CD14-positive monocyte (primary cell): ENCODE measurements around the gene EZH1. TPM values are rescaled to one million over a fixed set of nuclear protein-coding genes. Genes with fewer than 3 reads are reported as not detected.

Experiments used
- DNase-seq, 3 donors: peaks; one replicate each; pipeline ENCODE4 v3.0.0-alpha.2; 2011 to 2022
- H2AFZ ChIP-seq: 2 replicates; pipeline ENCODE4 v1.6.0; 2012; ENCODE audit warnings: mild to moderate bottlenecking, low read depth, low read length, inconsistent platforms; ENCODE audit not compliant: insufficient read depth, poor library complexity, severe bottlenecking
- H3K27ac ChIP-seq, 2 donors: 1 replicate in 1 of 2; 2 replicates in 1 of 2; pipeline ENCODE4 v1.5.1; 2012 to 2013; ENCODE audit warnings: low read length in 2 of 2, control low read depth in 1 of 2, inconsistent platforms in 1 of 2, low read depth in 1 of 2, mild to moderate bottlenecking in 1 of 2
- H3K27me3 ChIP-seq, 2 donors: one replicate each; pipeline versions ENCODE4 v1.6.0 to v1.6.1; 2011 to 2013; ENCODE audit warnings: low read length in 2 of 2; ENCODE audit not compliant: control insufficient read depth in 2 of 2, insufficient read depth in 2 of 2
- H3K36me3 ChIP-seq, 2 donors: replicated peaks in 1 of 2; 1 replicate in 1 of 2; 2 replicates in 1 of 2; pipeline versions ENCODE4 v1.5.1 to v1.6.1; 2012 to 2013; ENCODE audit warnings: low read length in 2 of 2, control low read depth in 1 of 2, inconsistent platforms in 1 of 2, mild to moderate bottlenecking in 1 of 2; ENCODE audit not compliant: insufficient read depth in 2 of 2, control insufficient read depth in 1 of 2
- H3K4me1 ChIP-seq, 2 donors: 1 replicate in 1 of 2; 2 replicates in 1 of 2; pipeline versions ENCODE4 v1.5.1 to v1.6.1; 2012 to 2013; ENCODE audit warnings: low read length in 2 of 2, control low read depth in 1 of 2, inconsistent platforms in 1 of 2, mild to moderate bottlenecking in 1 of 2, moderate library complexity in 1 of 2; ENCODE audit not compliant: insufficient read depth in 2 of 2, control insufficient read depth in 1 of 2
- H3K4me2 ChIP-seq: replicated peaks from 2 replicates; pipeline ENCODE3; 2012; ENCODE audit warnings: low read length, moderate library complexity, mild to moderate bottlenecking; ENCODE audit not compliant: poor library complexity, severe bottlenecking; ENCODE audit errors: extremely low read depth
- H3K4me3 ChIP-seq, 3 experiments: fragments of 200-600 bp in 1 of 3; sonication (generic) in 1 of 3; replicated peaks in 1 of 3; 1 replicate in 2 of 3; 2 replicates in 1 of 3; pipeline ENCODE4 v1.5.1; 2011 to 2013; ENCODE audit warnings: low read length in 3 of 3, mild to moderate bottlenecking in 3 of 3, control low read depth in 2 of 3, low read depth in 2 of 3, inconsistent platforms in 1 of 3, moderate library complexity in 1 of 3
- H3K79me2 ChIP-seq: 2 replicates; pipeline ENCODE4 v1.6.0; 2012; ENCODE audit warnings: mild to moderate bottlenecking, control low read depth, inconsistent platforms, low read length, moderate library complexity; ENCODE audit not compliant: insufficient read depth
- H3K9ac ChIP-seq: 2 replicates; pipeline ENCODE4 v1.6.0; 2017; ENCODE audit warnings: low read length, mild to moderate bottlenecking; ENCODE audit not compliant: insufficient read depth, poor library complexity, severe bottlenecking
- H3K9me3 ChIP-seq, 2 donors: replicated peaks in 1 of 2; 1 replicate in 1 of 2; 2 replicates in 1 of 2; pipeline versions ENCODE4 v1.5.1 to v1.6.1; 2012 to 2013; ENCODE audit warnings: low read length in 2 of 2, control low read depth in 1 of 2; ENCODE audit not compliant: control insufficient read depth in 1 of 2, insufficient read depth in 1 of 2
- H4K20me1 ChIP-seq: 2 replicates; pipeline ENCODE4 v1.6.0; 2012; ENCODE audit warnings: mild to moderate bottlenecking, low read length, control low read depth, moderate library complexity; ENCODE audit not compliant: insufficient read depth
- H3K27ac Mint-ChIP-seq, 7 donors: one replicate each; pipeline ENCODE4 v1.8.0; 2020; ENCODE audit warnings: mild to moderate bottlenecking in 7 of 7, mixed read lengths in 7 of 7, moderate library complexity in 6 of 7, inconsistent platforms in 2 of 7
- H3K27me3 Mint-ChIP-seq, 3 donors: one replicate each; pipeline ENCODE4 v1.8.0; 2021 to 2022; ENCODE audit warnings: low read depth in 3 of 3, mild to moderate bottlenecking in 3 of 3, mixed read lengths in 3 of 3, moderate library complexity in 3 of 3, inconsistent platforms in 1 of 3
- H3K36me3 Mint-ChIP-seq, 2 donors: one replicate each; pipeline ENCODE4 v1.8.0; 2020; ENCODE audit warnings: mixed read lengths in 2 of 2, inconsistent platforms in 1 of 2, mild to moderate bottlenecking in 1 of 2
- H3K4me1 Mint-ChIP-seq: one replicate; pipeline ENCODE4 v1.8.0; 2020; ENCODE audit warnings: mild to moderate bottlenecking, mixed read lengths
- H3K4me3 Mint-ChIP-seq, 2 donors: one replicate each; pipeline ENCODE4 v1.8.0; 2020; ENCODE audit warnings: mild to moderate bottlenecking in 2 of 2, mixed read lengths in 2 of 2, moderate library complexity in 1 of 2
- H3K9me3 Mint-ChIP-seq, 7 donors: one replicate each; pipeline ENCODE4 v1.8.0; 2020 to 2022; ENCODE audit warnings: mixed read lengths in 7 of 7, mild to moderate bottlenecking in 6 of 7, moderate library complexity in 6 of 7, inconsistent platforms in 2 of 7
- WGBS: methylation state at CpG from one replicate; pipeline ENCODE4 v1.1.5; 2013; ENCODE audit warnings: missing lambda C conversion rate; ENCODE audit not compliant: insufficient coverage; 5-methylcytosine and 5-hydroxymethylcytosine counted together
- intact Hi-C, 2 donors: fragments of 100-400 bp; cut with micrococcal nuclease; formaldehyde crosslinking; loops; one replicate each; pipeline versions ENCODE4 v1.15.0 to v1.15.1; 2023
- polyA plus RNA-seq, 3 donors: library from polyadenylated mRNA; depleted of rRNA in 1 of 3; unstranded in 2 of 3; stranded (reverse) in 1 of 3; fragments of 300-500 nt in 2 of 3; fragments of >200 nt in 1 of 3; fragmentation: Illumina TruSeq in 2 of 3; gene quantifications; 1 replicate in 2 of 3; 2 replicates in 1 of 3; pipeline ENCODE4 v1.2.3, GENCODE V29; 2012 to 2021
- TF ChIP-seq, protein P1 (sequence below): fragments of 200-600 bp; IDR thresholded peaks from one replicate; pipeline ENCODE4 v1.8.0; 2022; ENCODE audit warnings: antibody characterized with exemption, mild to moderate bottlenecking

The EZH1 gene
- polyA plus RNA-seq, 3 donors, result 12.3 to 169 (median 17.8) TPM

DNA sequence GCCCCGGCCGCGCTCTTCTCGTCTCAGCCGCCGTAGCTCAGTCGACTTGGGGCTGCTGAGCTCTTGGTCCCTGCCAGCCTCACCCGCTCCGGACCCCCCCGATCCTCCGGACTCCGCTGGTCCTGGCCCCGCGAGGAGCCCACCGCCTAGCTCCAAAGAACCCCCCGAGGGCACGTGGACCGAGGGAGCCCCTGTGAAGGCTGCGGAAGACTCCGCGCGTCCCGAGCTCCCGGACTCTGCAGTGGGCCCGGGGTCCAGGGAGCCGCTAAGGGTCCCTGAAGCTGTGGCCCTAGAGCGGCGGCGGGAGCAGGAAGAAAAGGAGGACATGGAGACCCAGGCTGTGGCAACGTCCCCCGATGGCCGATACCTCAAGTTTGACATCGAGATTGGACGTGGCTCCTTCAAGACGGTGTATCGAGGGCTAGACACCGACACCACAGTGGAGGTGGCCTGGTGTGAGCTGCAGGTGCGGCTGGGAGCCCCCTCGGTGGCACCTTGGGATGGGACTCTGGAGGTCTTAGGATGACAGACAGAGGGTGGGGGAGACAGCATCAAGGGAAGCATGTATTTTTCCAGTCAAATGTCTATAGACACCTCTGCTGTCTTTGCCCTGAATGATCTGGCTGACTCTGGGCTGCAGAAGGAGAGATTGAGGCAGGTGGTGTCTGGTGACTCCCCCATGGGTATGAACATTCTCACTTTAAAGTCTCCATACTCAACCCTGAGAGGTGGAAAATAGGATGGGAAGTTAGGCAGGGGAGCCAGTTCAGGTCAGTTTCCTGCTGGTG lies 36.2 kb upstream of the EZH1 start:
- peaks cover 25% of the 10 kb centered on the region for H3K4me1 Mint-ChIP-seq
- peaks cover 4 to 22% (median 10%) of the 10 kb centered on the region in 7 donors for H3K9me3 Mint-ChIP-seq
- Histone ChIP-seq H4K20me1 (no peaks in the 10 kb centered on the region), H3K9ac (no peak overlapping the region), H3K4me1 (peaks cover 7 to 20% of the 10 kb centered on the region in 2 donors), H3K4me2 (no peak overlapping the region), H3K4me3 (no peak overlapping the region), H3K79me2 (no peaks in the 10 kb centered on the region), H3K9me3 (peaks cover 0 to 37% of the 10 kb centered on the region in 2 donors), H3K27me3 (peaks cover 51 to 65% of the 10 kb centered on the region in 2 donors), H3K27ac (no peak overlapping the region), H2AFZ (no peak overlapping the region), H3K36me3 (peaks cover 33 to 35% of the 10 kb centered on the region in 2 donors)
- WGBS, result 9% methylated on average over 39 of the region's 39 CpGs
- peaks cover 65 to 70% (median 65%) of the 10 kb centered on the region in 3 donors for H3K27me3 Mint-ChIP-seq
- peaks cover 42 to 43% of the 10 kb centered on the region in 2 donors for H3K36me3 Mint-ChIP-seq
- H3K4me3 Mint-ChIP-seq, result peak overlapping the region in 1 of 2 donors; percentile 78
- TF ChIP-seq, protein P1, sequence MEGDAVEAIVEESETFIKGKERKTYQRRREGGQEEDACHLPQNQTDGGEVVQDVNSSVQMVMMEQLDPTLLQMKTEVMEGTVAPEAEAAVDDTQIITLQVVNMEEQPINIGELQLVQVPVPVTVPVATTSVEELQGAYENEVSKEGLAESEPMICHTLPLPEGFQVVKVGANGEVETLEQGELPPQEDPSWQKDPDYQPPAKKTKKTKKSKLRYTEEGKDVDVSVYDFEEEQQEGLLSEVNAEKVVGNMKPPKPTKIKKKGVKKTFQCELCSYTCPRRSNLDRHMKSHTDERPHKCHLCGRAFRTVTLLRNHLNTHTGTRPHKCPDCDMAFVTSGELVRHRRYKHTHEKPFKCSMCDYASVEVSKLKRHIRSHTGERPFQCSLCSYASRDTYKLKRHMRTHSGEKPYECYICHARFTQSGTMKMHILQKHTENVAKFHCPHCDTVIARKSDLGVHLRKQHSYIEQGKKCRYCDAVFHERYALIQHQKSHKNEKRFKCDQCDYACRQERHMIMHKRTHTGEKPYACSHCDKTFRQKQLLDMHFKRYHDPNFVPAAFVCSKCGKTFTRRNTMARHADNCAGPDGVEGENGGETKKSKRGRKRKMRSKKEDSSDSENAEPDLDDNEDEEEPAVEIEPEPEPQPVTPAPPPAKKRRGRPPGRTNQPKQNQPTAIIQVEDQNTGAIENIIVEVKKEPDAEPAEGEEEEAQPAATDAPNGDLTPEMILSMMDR, result no peak
- no peak overlapping the region for H3K27ac Mint-ChIP-seq
- no peak for DNase-seq
- intact Hi-C loops, result no loop called here

DNA sequence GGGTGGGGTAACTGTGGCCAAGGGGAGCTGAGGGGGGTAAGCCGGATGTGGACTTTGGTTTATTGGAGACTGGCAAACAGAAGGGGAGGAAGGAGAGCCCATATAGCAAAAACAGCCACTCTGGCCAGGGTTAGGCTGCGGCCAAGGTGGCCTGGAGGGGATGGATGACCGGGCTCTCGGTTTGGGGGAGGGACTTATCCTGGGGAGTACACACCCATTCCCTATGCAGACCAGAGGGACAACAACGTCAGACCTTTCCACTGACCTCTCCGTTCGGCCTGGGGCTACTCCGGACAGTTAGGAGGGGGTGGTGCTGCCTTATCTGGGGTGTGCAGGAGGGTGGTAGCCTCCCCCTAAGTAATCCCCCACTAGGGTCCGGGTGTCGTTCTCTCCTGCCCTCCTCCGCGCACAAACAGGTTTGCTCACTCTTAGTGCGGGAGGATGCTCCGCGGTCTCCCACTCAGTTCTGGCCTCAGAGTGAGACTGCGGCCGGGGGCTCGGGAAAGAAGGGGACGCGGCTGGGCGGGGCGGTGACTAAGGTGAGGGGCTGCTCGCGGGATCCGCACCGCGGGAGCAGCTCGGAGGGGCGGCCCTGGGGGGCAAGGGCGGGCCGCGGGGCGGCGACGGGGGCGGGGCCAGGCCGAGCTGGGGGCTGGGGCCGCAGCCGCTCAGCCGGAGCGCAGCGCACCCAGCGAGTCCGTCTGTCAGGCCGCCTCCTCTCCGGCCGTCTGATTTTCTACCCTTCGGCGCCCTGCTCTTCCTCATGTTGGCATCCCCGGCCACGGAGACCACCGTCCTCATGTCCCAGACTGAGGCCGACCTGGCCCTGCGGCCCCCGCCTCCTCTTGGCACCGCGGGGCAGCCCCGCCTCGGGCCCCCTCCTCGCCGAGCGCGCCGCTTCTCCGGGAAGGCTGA lies 35.4 kb upstream of the EZH1 start, which contains the start of gene WNK4:
Gene WNK4 (plus strand): TSS at position 675 of the 915 bp plus-strand sequence. CDS start 89 bp downstream, at position 764.
- Mint-ChIP-seq H3K9me3 (peaks cover 0 to 16% (median 3%) of the 10 kb centered on the region in 7 donors), H3K36me3 (peaks cover 48 to 51% of the 10 kb centered on the region in 2 donors), H3K27ac (peak within 1 kb of the TSS in 1 of 7 donors; percentile 38), H3K4me3 (peak within 1 kb of the TSS in 1 of 2 donors; percentile 78), H3K4me1 (peaks cover 30% of the 10 kb centered on the region), H3K27me3 (peaks cover 57 to 61% (median 57%) of the 10 kb centered on the region in 3 donors)
- no peak for DNase-seq
- Histone ChIP-seq H3K4me1 (peaks cover 7 to 17% of the 10 kb centered on the region in 2 donors), H3K9me3 (peaks cover 0 to 28% of the 10 kb centered on the region in 2 donors), H3K4me2 (no peak within 1 kb of the TSS), H3K79me2 (no peaks in the 10 kb centered on the region), H3K9ac (no peak within 1 kb of the TSS), H3K27ac (no peak within 1 kb of the TSS), H3K36me3 (peaks cover 40 to 43% of the 10 kb centered on the region in 2 donors), H3K4me3 (no peak within 1 kb of the TSS), H4K20me1 (no peaks in the 10 kb centered on the region), H3K27me3 (peaks cover 42 to 57% of the 10 kb centered on the region in 2 donors), H2AFZ (no peak within 1 kb of the TSS)
- TF ChIP-seq, protein P1, result no peak
- 5% methylated on average over 52 of the region's 65 CpGs for WGBS
- intact Hi-C loops, result no loop called here
